GM21367 (cell line): ENCODE results near the gene MN1.

Experiments
- ATAC-seq: cut with Tn5 transposase; IDR thresholded peaks from one replicate; pipeline ENCODE4 v1.9.1; 2021; ENCODE audit not compliant: unreplicated experiment

MN1 gene

GRCh38 chr22:27719036-27719347 is 82.6 kb downstream of the MN1 start:
- ATAC-seq = no peak

GRCh38 chr22:27718186-27719035 is 83.1 kb downstream of the MN1 start:
- ATAC-seq = no peak

- no peak for ATAC-seq
These were observed 84.5 kb downstream of the MN1 start for GRCh38 chr22:27717094-27717493.

GRCh38 chr22:27716074-27716473 is 85.5 kb downstream of the MN1 start:
- no peak for ATAC-seq

GRCh38 chr22:27715106-27715505 is 86.5 kb downstream of the MN1 start:
- ATAC-seq = no peak

GRCh38 chr22:27714068-27714467 is 87.5 kb downstream of the MN1 start:
- no peak for ATAC-seq

- ATAC-seq = no peak
These were observed 88.1 kb downstream of the MN1 start for GRCh38 chr22:27713461-27713860.

GRCh38 chr22:27711756-27712155 is 89.8 kb downstream of the MN1 start:
- ATAC-seq = no peak

- ATAC-seq = no peak
These were observed 90.5 kb downstream of the MN1 start for GRCh38 chr22:27711012-27711411.

- no peak for ATAC-seq
These were observed 91.5 kb downstream of the MN1 start for GRCh38 chr22:27709919-27710675.

GRCh38 chr22:27706489-27706888 is 95.1 kb downstream of the MN1 start:
- ATAC-seq = no peak

- ATAC-seq = no peak
These were observed 96.0 kb downstream of the MN1 start for GRCh38 chr22:27705408-27706080.

GRCh38 chr22:27704581-27704980 is 97.0 kb downstream of the MN1 start:
- no peak for ATAC-seq

- ATAC-seq = no peak
These were observed 102.1 kb downstream of the MN1 start for GRCh38 chr22:27699383-27700019.

- ATAC-seq = no peak
These were observed 102.7 kb downstream of the MN1 start for GRCh38 chr22:27698813-27699212.
